Activated CD4-positive, alpha-beta T cell treated with anti-CD3 and anti-CD28 coated beads for 24 hours (primary cell): ENCODE data around the gene ABCB1.

Source experiments
- DNase-seq, 2 donors: peaks; one replicate each; pipeline ENCODE4 v3.0.0-alpha.2; 2020; ENCODE audit warnings: low read depth in 2 of 2

The ABCB1 gene

GRCh38 chr7:87513735-87514335, 86.8 kb downstream of the ABCB1 start:
- no peak for DNase-seq

GRCh38 chr7:87512906-87513305, 87.8 kb downstream of the ABCB1 start:
- DNase-seq: no peak

GRCh38 chr7:87511510-87511909, 89.2 kb downstream of the ABCB1 start:
- DNase-seq: no peak

GRCh38 chr7:87510411-87510875, 90.2 kb downstream of the ABCB1 start:
- no peak for DNase-seq

DNA sequence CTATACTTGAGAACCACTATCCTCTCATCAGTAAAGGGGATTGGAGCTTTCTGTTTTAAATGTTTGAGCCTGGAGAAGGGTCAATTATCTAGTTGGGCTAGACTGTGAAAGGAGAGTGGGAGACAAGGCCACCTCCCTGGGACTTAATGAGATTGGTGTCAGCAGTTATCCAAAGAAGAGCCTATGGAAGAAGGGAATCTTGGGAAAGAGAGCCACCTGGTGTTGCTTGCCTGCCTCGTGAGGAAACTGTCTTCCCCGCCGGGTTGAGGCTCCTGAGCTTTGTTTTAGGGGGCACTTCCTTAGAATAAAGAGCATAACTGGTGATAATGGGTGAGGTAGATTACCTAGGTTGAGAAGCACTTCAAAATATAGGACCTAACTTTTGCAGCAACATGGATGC, 93.2 kb downstream of the ABCB1 start:
- no peak for DNase-seq

DNA sequence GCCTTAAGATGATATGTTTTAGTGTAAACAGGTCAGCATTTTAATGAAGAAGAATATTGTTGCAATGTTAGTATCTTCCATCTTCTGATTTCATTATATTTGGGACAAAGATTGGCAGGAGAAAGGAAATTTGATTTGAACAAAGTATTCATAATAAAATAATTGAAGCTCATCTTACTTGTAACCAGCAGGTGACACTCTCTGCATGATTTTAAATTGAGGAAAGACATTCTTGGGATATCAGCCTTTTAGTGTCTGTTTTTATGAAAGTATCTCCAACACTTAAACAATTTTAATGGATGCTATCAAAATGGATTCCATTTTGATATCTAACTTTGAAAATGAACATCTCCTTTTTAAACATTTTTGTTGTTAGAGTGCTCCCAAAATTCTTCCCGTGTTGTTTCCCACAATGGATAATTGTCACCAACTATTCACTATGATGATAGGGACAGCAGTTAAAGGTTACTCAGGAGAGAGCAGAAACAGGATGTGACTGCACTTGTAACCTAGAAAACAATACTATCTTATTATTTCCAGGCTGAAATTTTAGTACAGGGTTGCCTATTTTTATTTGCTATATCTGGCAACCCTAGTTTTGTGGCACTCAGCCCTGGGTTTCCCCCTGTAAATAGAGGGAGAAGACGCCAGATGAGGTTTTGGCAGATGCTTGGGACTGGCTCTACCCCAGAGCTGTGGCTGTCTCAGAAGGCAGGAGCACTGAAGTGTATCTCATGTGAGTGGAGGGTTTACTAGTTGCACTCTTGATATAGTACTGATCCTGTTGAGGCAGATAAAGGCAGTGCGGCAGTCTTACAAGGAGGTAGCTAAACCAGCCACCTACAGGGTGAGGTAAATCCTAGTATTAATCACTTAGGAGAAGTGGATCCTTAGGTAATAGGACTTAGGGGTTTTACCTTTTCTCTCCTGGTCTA, 94.2 kb downstream of the ABCB1 start:
- no peak for DNase-seq

GRCh38 chr7:87505557-87506245, 95.0 kb downstream of the ABCB1 start:
- no peak for DNase-seq

GRCh38 chr7:87505122-87505521, 95.6 kb downstream of the ABCB1 start:
- no peak for DNase-seq

DNA sequence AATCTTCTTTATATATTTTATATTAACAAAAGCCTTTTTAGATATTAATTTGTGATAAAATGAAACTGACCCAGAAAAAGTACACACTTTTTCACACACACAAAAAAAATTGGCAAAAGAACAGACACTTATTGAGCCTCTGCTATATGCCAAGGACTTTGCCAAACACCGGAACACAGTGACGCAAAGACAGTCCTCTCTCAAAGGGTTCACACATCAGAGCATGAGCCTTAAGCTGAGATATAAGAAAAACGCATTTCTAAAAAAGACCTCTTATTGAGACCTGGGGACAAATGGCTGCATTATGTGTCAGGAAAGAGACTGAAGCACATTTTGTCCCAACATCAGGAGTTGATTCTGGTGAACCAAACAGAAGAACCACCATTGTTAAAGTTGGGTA, 101.2 kb downstream of the ABCB1 start:
- DNase-seq: no peak

DNA sequence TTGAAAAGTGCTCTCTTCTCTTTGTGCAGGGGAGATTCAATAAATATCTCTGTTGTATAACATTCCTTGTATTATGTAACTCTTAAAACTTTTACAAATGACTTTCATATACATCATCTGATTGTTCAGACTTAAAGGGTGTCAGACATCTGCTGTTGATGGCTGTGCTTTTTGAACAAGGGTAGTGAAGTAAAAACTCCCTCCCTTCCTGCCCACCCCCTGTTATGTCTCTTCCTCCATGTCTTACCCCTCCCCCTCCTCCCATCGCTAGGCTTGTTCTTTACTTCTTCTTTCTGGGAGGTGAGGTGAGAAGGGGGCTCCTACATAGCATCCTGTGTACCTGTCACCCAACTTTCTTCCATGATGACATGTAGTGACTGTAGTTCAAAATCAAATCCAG, 101.8 kb downstream of the ABCB1 start:
- DNase-seq: no peak

- no peak for DNase-seq
Measured at GRCh38 chr7:87497482-87497881, 103.2 kb downstream of the ABCB1 start.

GRCh38 chr7:87495366-87495765, 105.3 kb downstream of the ABCB1 start:
- DNase-seq: no peak

DNA sequence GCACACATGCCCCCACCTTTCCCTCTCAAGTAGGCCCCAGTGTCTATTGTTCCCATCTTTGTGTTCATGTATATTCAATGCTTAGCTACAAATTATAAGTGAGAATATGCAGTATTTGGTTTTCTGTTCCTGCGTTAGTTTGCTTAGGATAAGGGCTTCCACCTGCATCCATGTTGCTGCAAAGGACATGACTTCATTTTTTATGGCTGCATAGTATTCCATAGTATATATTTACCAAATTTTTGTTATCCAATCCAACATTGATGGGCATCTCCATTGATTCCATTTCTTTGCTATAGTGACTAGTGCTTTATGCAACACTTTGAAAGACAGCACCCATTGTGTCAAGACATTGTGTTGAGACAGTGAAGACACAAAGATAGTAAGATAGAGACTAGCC, 106.2 kb downstream of the ABCB1 start:
- DNase-seq: no peak

DNA sequence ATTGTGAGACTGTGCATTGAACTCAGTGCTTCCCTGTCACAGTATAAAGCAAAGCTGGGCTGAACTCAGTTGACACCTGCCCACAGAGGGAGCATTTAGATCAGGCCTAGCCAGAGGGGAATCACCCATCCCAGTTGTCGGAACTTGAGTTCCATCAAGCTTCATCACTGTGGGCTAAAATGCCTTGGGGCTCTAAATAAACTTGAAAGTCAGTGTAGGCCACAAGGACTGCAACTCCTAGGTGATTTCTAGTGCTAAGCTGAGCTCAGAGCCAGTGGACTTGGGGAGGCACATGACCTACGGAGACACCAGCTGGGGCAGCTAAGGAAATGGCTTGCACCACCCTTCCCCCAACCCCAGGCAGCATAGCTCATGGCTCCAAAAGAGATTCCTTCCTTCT, 117.6 kb downstream of the ABCB1 start:
- no peak for DNase-seq

GRCh38 chr7:87482115-87482514, 118.6 kb downstream of the ABCB1 start:
- DNase-seq: no peak

- DNase-seq: no peak
Measured at GRCh38 chr7:87480386-87480785, 120.3 kb downstream of the ABCB1 start.

GRCh38 chr7:87479951-87480350, 120.7 kb downstream of the ABCB1 start:
- no peak for DNase-seq

DNA sequence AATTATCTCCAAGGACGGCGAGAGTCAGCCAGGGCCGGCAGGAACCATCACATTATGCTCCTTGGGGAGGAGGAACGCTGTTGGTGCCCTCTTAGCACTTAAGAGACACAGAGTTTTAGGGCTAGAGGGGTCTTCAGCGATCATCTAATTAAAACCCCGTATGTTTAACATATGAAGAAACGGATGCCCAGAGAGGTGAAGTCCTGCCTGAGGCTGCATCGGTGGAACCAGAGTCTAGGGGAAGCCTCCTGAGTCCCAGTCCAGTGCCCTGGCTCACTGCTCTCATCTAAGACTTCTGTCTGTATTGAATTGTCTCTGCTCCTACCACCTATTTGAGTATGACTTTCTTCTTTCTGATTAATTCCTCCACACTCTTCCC, 124.5 kb downstream of the ABCB1 start:
- DNase-seq: no peak

DNA sequence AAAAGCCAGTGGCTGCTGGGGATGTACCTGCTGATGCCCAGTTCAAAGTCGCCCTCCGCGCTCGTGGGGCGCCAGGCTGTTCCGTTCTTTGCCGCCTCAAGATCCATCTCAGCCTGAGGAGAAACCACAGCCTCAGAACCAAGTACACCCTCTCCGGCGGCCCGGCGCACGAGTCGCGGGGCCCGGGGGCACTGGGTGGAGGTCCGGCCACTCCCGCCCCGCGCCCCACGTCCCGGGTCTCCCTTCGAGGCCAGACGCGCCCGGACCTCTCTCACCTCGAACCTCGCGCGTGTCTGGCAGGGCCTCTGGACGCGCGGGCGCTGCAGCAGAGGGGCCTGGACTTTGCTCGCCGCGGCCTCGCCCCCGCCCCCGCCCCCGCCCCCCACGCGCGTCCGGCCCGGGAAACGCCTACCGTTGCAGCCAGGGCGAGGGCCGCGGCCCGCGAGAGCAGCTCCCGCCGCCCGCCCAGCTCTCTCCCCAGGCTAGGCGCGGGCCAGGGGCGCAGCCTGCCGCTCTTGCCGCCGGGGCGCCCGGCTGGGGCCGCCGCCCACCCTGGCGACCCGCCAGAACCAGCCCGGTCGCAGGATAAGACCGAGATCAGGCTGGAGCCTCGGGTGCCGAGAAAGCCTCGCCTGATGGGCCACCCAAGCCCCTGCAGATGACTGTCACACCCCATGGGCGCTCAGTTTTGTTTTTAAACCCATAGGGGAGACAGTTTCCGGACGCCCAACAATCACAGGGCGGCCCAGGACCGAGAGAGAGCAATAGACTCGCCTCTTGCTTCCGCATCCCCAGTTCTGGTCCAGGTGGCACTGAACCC, 125.1 kb downstream of the ABCB1 start, which contains the start of gene ABCB4:
Gene ABCB4, minus strand, starts transcription at position 322 of the 820 bp plus-strand sequence. Its CDS starts 215 bp downstream, at position 107.
- DNase-seq: no peak

DNA sequence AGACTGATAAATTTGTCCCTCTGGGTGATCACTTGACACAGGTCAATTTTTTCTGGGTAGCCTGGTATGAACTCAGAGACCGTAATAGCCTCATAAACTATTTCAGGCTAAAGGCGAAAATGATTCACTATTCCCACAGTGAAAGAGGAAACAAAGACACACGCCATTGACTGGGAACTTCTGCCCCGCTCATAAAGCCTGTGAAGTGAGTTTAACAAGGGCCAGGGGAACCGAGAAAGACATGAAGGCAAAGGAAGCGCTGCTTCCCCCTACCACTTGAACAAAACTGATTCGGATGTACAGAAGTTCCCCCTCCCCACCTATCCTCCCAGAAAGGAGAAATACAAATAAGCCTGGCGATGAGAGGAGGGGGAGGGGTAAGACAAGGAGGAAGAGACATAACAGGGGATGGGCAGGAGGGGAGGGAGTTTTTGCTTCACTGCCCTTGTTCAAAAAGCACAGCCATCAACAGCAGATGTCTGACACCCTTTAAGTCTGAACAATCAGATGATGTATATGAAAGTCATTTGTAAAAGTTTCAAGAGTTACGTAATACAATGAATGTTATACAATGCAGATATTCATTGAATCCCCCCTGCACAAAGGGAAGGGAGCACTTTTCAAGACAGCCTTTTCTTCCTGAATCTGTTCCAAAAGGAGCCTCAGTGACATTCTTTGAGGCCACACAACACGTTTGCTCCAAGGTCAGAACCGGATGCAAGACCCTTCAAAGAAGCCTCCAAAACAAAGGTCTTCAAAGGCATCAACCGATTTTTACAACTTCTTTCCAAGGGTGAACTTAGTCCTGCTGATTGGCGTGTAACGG, 125.9 kb downstream of the ABCB1 start:
- DNase-seq: no peak

GRCh38 chr7:87473986-87474385, 126.7 kb downstream of the ABCB1 start:
- no peak for DNase-seq
